ENCODE data around the gene RYR2. TPM values are rescaled to one million over a fixed set of nuclear protein-coding genes. Genes with fewer than 3 reads are reported as not detected.

The RYR2 gene
- total RNA-seq, 1 experiment from 2014 or later: under 0.01 TPM

DNA sequence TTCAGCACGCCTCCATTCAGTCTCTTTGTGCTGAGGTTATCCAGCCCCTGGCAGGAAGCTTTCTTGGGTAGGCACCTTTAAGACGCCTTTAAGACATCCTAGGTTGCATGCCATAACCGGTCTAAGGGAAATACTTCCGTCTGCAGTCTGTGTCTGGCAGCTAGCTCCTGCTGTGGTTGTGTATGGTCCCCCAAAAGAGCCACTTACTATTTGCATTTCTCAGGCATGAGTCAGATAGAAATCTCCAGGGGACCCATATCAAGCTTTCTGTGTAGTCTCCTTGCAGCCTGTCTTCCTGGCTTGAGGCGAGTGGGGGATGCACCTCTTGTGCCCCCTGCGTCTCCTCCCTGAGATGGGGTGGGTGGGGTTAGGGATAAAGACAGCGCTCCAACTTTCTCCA lies 10.0 kb upstream of the RYR2 start:
- peak; percentile 15 for DNase-seq (ENCODE audit: low read depth)

DNA sequence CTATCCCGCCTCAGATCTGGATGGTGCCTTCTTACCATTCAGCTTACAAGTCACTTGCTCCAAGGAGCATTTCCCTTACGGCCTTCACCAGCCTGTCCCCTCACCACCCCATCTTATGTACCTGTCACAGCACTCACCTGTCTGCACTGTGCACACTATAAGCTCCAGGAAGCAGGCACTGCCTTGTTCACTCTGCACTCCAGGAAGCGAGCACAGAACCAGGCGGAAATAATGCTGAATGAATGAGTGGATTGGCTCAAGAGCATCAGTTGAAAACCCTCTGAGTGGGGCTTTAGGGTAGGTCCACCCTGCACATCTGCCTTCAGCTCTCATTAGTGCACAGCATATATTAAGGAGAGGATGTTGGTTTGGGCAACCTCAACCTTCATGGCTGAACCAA lies 8.9 kb upstream of the RYR2 start:
- DNase-seq (ENCODE audit: low read depth): no peak

DNA sequence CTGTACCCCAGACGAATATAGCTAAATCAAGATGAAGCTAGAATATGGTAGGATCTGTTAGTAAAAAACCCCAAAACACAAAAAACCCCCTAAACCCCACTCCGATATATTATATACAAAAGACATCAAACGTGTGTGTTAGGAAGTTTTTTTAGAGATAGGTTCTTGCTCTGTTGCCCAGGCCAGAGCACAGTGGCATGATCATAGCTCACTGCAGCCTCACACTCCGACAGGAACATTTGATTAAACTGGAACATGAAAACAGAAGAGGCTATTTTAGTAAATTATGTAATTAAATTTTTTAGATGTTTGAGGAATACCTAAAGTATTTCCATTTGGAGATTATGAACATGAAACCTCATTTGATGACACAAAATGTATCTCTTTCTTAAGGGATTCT lies 8.2 kb upstream of the RYR2 start:
- no peak for DNase-seq (ENCODE audit: low read depth)

DNA sequence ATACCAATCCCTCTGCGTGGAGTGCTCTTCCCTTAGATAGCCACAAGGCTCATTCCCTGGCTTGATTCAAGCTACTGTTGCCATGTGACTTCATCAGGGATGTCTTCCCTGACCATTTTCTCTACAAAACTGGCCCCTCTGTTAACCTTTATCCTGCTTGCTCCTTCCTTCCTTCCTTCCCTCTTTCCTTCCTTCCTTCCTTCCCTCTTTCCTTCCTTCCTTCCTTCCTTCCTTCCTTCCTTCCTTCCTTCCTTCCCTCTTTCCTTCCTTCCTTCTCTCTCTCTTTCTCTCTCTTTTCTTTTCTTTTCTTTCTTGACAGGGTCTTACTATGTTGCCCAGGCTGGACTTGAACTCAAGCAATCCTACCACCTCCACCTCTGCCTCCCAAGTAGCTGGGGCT lies 6.2 kb upstream of the RYR2 start:
- no peak for DNase-seq (ENCODE audit: low read depth)

DNA sequence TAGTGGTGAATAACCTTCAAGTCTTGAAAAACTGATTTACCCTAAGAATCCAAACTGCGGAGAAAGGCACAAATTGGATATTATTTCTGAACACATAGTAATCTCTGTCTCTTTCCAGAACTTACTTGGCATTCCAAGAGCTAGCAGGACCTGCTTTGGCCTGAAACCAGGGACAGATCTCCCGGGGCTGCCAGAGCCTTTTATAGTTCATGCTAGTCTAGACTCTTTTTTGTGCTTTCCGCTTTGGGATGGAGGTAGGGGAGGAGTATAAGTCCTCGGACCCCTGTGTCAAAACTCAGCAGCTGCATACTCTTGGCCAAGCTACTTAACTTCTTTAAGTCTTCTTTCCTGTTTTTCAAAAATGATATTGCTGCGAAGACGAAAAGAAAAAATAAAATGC lies 3.8 kb upstream of the RYR2 start:
- DNase-seq (ENCODE audit: low read depth): no peak

DNA sequence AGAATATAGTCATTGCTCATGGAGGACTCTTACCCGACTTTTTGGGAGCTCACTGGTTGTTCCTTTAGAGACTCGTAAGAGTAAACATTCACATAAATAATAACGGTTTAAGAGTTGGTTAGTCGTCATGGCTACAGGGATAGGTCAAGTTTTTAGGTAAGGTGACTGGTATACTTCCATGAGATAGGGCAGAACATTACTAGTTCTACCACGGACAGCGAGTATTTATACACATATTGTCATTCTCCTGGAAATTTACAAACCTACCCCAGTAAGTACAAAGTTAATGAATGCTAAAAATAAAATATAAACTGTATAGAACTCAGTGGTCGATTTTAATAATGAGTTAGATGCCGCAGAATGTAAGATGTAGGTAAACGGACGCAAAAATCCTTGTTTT lies 1.2 kb upstream of the RYR2 start:
- DNase-seq (ENCODE audit: low read depth): no peak

DNA sequence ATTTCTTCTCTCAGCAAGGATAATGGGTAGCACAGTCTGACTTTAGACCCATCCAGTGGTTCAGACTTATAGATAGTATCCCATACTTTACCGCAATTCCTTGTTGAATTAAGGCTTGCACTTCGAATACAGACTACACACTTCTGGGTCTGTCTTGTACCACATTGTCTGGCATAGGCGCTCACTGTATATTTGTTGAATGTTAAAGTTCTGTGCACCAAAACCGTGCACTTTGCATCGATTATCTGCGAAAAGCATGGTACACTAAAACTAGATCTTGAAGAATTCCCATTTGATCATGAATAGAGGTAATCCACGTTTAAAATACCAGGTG lies 556 bp upstream of the RYR2 start:
- DNase-seq (ENCODE audit: low read depth): no peak

DNA sequence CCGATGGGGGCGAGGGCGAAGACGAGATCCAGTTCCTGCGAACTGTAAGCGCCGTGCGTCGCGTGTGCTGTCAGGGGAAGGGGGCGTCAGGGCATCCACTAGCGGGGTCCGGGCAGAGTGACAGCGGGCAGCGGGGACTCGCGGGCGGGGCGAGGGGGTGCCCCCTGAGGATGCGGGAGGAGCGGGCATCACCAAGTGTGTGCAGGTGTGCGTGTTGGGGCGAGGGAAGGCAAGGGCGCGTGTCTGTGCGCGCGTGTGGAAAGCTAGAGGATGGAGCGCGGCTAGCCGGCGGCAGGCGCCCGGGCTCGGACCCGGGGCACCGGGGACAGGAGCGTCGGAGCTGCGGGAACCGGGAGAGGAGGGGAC lies 525 bp downstream of the RYR2 start:
- DNase-seq (ENCODE audit: low read depth): no peak

DNA sequence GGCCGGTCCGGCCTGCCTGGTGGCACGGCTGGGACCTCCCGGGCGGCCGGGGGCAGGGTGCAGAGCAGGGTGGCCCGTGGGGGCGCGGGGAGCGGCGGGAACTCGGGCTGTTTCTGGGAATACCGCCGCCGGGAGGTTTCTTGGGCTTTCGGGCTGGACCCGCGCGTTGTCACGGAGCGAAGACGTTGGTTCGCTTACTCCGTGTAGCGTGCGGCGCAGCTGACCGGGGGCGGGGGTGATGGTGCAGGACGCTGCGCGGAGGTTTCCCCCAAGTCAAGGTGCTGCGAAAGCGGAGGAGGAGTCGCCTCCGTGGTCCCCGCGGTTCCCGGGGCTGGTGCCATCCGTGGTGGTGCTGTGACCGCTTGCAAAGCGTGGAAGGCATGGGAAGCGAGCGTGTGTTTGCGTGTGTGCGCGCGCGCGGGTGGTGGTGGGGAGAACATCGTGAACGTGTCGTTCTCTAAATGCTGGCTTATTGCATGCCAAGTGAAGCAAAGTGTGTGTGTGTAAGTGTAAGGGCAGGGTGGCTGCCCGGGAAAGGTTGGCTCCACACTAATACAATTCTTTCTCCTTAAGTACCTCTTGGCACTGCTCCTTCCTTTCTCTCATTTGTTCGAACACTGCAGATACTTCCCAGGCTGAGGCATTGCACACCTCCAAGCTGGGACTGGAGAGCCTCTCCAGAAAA lies 1.1 kb downstream of the RYR2 start:
- no peak for DNase-seq (ENCODE audit: low read depth)

DNA sequence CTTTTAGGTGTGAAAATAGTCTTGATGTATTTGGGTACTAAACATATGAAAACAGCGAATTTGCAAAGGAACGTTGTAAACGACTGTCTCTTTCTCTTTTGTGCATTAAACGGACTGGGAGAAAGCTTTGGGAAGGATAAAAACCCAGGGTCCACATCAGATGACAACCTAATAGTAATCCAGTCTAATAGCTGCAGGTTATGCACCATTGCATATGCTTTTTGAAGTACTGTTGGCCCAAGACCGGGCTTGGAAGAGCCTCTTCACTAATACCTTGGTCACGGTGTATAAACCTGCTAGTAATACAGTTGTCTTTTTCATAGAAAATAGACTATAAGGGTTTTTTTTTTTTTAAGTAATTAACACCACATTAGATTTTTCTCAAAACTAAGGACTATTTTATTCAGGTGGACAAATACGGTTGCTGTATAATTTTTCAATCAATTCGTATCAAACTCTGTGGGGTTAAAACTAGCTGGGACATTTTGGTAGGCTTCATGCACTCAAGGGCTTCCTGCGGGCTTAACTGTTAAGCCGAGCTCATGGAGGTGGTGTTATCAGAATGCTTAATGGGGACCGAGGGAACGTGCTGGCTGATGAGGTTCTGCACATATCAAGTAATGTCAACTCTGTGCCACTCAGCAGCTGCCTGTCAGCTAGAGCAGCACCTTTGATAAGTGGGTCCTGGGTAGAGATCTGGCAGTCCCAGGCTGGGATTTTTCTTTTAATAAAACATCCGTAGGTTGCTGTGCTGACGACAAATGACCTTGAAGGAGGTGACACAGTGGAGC lies 2.1 kb downstream of the RYR2 start:
- DNase-seq (ENCODE audit: low read depth): no peak

DNA sequence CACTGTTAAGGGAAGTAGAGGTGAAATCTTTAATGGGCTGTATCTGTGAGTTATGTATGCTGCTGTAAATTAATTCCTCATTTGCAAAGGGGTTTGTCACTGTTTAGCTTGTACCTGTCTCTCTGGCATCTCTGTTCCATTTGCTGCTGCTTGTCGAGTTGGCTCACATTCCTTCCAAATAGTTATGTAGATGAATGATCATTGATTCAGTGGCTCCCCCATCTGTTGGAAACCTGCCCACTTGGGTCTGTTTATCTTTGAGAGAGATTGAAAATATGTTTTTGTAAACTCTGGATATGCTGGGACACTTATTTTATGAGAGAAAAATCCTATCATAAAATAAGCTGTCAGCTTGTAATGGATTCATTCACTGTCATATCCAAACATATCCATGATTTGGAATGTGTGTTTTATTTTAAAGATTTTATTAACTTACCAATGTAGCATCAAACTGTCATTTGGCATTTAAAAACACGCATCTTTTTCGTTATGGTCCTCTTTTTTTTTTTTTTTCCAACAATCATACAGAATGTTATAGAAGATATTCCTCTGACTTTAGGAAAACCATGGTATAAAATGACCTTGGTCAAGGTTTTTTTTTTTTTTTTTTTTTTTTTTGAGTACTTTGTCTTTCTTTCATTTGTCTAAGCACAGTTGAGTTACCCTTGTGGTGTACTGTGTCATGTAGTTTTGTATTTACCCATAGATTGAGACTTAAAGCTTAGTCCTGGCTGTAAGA lies 3.5 kb downstream of the RYR2 start:
- DNase-seq (ENCODE audit: low read depth): no peak

DNA sequence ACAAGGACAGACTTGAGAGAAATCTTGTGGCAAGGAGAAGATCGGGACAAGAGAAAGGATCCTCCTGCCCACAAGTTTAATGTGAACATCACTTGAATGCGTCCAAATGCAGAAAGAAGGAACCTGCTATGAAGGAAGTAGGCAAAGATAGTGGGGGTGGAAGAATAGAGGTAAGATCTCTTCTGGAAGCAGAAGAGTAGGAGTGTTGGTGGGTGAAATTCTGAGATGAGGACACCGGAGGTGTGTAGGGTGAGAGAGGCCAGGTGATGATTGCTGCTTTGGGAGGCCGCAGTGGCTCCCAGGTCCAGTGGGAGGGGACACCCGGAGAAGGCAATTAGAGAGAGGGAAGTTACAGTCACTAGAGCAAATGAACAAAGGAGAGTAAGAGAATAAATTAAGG lies 6.8 kb downstream of the RYR2 start:
- no peak for DNase-seq (ENCODE audit: low read depth)

DNA sequence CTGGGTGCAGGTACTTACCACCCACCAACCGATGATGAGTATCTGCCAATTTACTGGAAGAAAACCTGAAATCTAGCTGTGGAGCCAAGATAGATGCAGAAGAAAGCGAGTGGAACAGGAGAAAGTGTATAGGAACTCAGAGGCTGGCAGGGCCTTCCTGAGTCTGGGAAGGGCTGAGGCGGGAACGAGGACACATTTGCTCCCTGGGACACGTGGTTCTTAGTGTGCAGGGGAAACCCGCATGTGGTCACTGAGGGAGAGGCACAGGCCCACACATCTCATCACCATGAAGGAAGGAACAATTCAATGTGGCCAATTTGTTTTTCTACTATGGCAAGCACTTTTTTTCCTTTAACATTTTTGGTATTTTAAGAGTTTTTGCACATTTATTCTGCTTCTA lies 8.2 kb downstream of the RYR2 start:
- no peak for DNase-seq (ENCODE audit: low read depth)

DNA sequence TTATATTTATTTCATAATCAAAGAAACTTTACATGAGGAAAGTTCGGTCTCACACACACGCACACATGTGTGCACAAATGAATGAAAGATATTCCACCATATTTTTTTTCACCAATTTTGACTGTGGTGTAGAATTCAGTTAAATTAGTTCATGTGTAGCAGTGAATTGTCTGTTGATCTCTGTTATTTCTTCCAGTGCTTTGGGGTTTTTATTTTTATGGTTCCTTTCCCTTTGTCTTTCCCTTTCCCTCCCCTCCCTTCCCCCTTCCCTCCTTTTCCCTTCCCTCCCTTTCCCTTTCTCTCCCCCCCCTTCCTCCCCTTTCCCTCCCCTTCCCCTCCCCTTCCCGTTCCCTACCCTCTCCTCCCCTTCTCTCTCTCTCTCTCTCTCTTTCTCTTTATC lies 8.9 kb downstream of the RYR2 start:
- DNase-seq (ENCODE audit: low read depth): no peak

DNA sequence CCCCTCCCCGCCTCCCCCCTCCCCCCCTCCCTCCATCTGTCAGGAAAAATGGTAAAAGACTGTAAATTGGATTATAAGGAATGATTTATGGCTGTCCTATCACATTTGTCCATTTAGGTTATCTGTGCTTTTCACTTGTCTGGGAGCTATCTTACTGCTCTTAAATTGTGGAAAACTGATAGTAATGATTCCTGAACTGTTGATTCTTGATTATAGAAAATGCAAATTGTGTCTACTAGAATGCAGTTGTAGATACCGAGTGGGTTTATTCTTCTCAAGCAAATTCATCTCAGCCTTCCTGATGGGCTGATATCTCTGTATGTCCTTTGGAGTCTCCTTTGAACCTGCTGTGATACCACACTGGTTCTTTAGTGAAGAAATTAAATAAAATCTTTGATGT lies 12.3 kb downstream of the RYR2 start:
- no peak for DNase-seq (ENCODE audit: low read depth)

DNA sequence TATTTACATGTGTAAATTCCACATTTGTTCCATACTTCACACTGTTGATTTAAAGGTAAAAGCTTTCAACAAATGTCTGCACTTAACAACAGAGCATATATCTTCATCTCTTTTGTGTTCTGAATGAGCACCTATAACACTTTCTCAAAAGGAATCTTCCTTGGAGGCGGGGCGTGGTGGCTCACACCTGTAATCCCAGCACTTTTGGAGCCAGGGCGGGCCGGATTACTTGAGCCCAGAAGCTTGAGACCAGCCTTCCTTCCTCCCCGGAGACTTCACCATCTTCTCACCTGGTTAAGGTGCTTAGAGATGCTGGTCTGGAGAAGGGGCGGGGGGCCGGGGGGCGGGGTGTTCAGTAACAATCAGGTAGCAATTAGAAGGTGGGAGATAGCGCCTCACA lies 16.5 kb downstream of the RYR2 start:
- DNase-seq (ENCODE audit: low read depth): no peak

DNA sequence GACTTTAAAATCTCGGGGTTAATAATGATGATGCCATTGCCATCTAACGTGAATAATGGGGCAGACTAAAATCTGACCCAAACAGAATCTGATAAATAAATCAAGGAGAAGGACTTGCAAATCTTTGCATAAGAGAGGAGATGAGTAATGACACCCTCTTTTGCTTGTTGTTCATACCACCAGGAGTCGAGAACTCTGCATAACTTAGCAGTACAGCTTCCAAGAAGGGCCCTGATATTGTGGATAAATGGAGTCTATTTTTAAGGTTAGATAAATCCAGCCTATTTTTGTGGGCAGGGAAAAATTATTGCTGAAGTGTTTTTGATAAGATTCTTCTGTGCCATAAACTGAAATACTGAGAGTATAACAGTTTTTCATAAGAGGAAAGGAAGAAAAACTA lies 17.3 kb downstream of the RYR2 start:
- DNase-seq (ENCODE audit: low read depth): no peak

DNA sequence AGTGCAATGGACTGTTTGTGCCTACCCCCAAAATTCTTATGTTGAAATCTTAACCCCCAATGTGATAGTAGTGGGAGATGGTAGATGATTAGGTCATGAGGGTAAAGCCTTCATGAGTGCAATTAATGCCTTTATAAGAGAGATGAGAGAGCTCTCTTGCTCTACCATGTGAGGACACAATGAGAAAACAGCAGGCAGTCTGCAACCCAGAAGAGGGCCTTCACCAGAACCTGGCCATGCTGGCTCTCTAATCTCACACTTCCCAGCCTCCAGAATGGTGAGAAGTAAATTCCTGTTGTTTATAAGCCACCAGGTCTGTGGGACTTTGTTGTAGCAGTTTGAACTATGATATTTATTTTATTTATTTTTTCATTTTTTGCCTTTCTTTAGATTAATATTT lies 21.0 kb downstream of the RYR2 start:
- no peak for DNase-seq (ENCODE audit: low read depth)

DNA sequence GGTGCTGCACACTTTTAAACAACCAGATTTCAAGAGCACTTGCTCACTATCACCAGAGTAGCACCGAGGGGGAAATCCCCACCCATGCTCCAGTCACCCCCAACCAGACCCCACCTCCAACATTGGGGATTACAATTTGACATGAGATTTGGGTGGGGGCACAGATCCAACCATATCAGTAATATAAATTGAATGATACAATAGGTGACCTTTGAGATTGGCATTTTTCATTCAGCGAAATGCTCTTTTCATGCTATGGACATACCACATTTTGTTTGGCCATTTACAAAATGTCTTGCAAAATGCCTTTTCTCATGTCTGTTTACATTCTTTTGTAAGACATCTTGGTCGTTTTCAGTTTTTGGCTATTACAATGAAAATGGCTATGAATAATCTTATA lies 23.9 kb downstream of the RYR2 start:
- DNase-seq (ENCODE audit: low read depth): no peak

DNA sequence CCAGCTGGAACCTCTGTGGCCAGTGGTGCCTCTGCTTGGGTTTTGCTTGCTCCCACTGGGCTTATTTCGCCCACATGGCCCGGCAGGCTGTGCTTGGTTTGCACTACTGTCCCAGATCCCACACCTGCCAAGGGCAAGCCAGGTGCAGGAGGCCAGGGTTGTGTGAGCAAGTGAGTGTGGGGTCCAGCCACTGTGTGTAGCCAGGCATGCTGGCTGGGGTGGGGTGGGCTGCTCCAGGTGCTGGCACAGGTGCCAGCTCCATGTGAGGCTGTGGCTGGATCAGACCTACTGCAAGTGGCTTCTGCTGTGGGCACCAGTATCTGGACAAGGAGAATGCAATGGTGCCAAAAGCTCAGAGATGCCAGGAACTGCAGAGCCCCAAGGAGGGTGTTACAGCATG lies 28.5 kb downstream of the RYR2 start:
- no peak for DNase-seq (ENCODE audit: low read depth)

DNA sequence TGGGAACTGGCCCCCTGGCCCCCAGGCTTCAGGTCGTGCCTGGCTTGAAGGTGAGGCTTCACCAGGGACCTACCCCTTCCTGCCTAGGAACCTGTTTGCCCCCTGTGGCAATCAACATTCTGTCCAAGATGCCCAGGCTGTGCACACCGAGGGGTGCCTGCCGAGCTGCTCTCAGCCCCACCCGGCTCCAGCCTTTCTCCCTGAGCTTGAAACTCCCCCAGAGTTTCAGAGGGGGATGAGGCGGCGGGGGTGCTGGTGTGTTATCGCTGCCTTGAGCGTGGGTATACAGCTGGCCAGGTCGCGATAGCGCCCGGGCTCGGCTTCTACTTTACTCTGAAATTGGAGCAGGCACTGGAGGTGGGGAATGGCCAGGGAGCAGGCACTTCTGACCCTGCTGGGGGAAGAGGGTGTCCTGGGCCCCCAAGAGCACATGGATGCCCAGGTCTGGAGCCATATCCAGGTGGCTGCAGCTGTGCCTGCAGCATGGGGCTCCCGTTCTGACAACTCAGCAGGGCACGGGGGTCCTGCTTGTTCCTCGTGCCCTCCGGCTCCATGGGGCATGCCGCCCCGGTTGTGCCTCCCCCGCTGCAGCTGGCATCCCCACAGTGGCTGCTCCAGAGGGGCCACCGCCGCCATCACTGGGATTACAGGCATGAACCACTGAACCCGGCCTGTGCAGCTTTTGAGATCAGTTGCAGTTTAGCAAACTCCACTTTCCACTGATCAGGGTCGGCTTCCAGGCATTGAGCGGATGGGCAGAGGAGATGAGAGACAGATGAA lies 29.8 kb downstream of the RYR2 start:
- DNase-seq (ENCODE audit: low read depth): no peak

DNA sequence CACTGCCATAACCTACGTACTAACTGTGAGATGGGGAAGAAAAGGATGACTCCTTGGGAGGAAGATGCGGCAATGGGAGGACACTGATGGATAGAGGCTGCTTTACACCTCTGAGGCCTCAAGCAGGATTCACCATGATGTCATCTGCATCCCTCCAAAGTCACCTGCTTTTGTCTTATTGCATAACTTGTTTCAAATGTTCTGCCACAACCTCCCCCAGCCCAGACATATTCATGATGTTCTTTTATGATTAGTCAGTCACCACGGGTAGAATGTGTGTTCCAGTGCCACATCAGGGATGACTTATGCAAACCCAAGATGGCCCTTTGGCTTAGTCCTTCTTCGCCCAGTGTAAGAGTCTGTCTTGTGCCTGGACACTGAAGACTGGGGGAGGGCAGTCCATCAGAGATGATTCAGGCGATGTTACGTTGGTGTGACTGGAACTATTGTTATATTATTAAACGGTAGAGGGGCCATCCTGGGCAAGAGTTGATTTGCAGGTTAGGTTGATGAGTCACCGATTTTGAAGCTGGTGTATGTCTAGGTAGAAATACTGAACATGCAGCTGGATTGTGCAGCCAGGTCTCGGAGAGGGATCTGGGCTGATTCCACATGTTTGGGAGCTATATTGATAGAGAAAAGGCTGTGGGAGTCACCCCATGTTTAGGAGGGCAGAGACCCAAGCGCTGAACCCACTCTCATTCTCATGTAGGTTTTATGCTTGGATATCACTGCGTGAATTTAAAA lies 32.6 kb downstream of the RYR2 start:
- no peak for DNase-seq (ENCODE audit: low read depth)

All from RPMI7951 (cell line).